Subcutaneous adipose tissue (tissue), 4 donors: Measurements from ENCODE around the gene IRF5. TPM values are rescaled to one million over a fixed set of nuclear protein-coding genes. Genes with fewer than 3 reads are reported as not detected.

ENCODE experiments used
- CTCF ChIP-seq: fragments of 450-650 bp; IDR thresholded peaks from one replicate; pipeline ENCODE4 v1.5.1; 2016; ENCODE audit warnings: low read depth, mild to moderate bottlenecking, control low read depth, antibody characterized with exemption, moderate library complexity
- total RNA-seq, 4 donors: library from RNA; depleted of rRNA; stranded (reverse); fragments of >200 nt; gene quantifications; one replicate each; pipeline ENCODE4 v1.1.0, GENCODE V29; 2016

Gene IRF5
- total RNA-seq, 4 donors from 2014 or later, result 12.7 to 32.6 (median 18.9) TPM

- TF ChIP-seq CTCF, result no peak
Observed at GRCh38 chr7:128946936-128947830, 9.5 kb downstream of the IRF5 start.

GRCh38 chr7:128947854-128948253, 10.1 kb downstream of the IRF5 start:
- no peak for TF ChIP-seq CTCF

- TF ChIP-seq CTCF, result no peak
Observed at GRCh38 chr7:128948312-128948973, 10.7 kb downstream of the IRF5 start.

- no peak for TF ChIP-seq CTCF
Observed at GRCh38 chr7:128948976-128949760, 11.4 kb downstream of the IRF5 start.

GRCh38 chr7:128951296-128951695, 13.6 kb downstream of the IRF5 start:
- no peak for TF ChIP-seq CTCF

- no peak for TF ChIP-seq CTCF
Observed at GRCh38 chr7:128954150-128954549, 16.4 kb downstream of the IRF5 start.
